GM12864 (cell line): Measurements from ENCODE around the gene NRDE2.

Source experiments
- DNase-seq: peaks from one replicate; pipeline ENCODE4 v3.0.0-alpha.2; 2011; ENCODE audit warnings: low read depth
- H3K4me3 ChIP-seq: 2 replicates; pipeline ENCODE4 v1.5.1; 2011; ENCODE audit warnings: mild to moderate bottlenecking, low read depth, low read length, control low read depth
- CTCF ChIP-seq: IDR thresholded peaks from 2 replicates; pipeline ENCODE4 v1.5.1; 2011; ENCODE audit warnings: low read depth, mild to moderate bottlenecking, moderate library complexity, low read length, control low read depth, inconsistent platforms; ENCODE audit errors: missing control alignments

Gene NRDE2

GRCh38 chr14:90275458-90275814 lies 56.3 kb downstream of the NRDE2 start:
- DNase-seq: no peak
- H3K4me3 ChIP-seq: no peak overlapping the region
- no peak for TF ChIP-seq CTCF

GRCh38 chr14:90274808-90275457 lies 56.8 kb downstream of the NRDE2 start:
- no peak for DNase-seq
- no peak for TF ChIP-seq CTCF
- no peak overlapping the region for H3K4me3 ChIP-seq

- no peak for DNase-seq
- H3K4me3 ChIP-seq: no peak overlapping the region
- no peak for TF ChIP-seq CTCF
Observed at GRCh38 chr14:90274019-90274418, 57.7 kb downstream of the NRDE2 start.

GRCh38 chr14:90273532-90273931 lies 58.2 kb downstream of the NRDE2 start:
- TF ChIP-seq CTCF: no peak
- DNase-seq: no peak
- H3K4me3 ChIP-seq: no peak overlapping the region

GRCh38 chr14:90272523-90272922 lies 59.2 kb downstream of the NRDE2 start:
- TF ChIP-seq CTCF: no peak
- no peak for DNase-seq
- H3K4me3 ChIP-seq: no peak overlapping the region

- no peak overlapping the region for H3K4me3 ChIP-seq
- DNase-seq: no peak
- no peak for TF ChIP-seq CTCF
Observed at GRCh38 chr14:90268420-90268819, 63.3 kb downstream of the NRDE2 start.

GRCh38 chr14:90266441-90267154 lies 65.1 kb downstream of the NRDE2 start:
- DNase-seq: no peak
- H3K4me3 ChIP-seq: no peak overlapping the region
- TF ChIP-seq CTCF: no peak
